Sigmoid colon (tissue), 7 donors: ENCODE results near the gene ADAM19. TPM values are rescaled to one million over a fixed set of nuclear protein-coding genes. Genes with fewer than 3 reads are reported as not detected.

ENCODE experiments used
- DNase-seq: peaks from one replicate; pipeline ENCODE4 v3.0.0-alpha.2; 2019
- H3K27ac ChIP-seq, 4 donors: fragments of 200-600 bp; sonication (generic); one replicate each; pipeline ENCODE4 v1.5.1; 2016 to 2019; ENCODE audit warnings: mild to moderate bottlenecking in 1 of 4
- H3K27me3 ChIP-seq, 3 donors: fragments of 200-600 bp; sonication (generic); one replicate each; pipeline ENCODE4 v1.5.1; 2019; ENCODE audit warnings: mild to moderate bottlenecking in 1 of 3
- H3K36me3 ChIP-seq, 4 donors: fragments of 200-600 bp; sonication (generic); one replicate each; pipeline ENCODE4 v1.5.1; 2016 to 2019
- H3K4me1 ChIP-seq, 4 donors: fragments of 200-600 bp; sonication (generic); one replicate each; pipeline ENCODE4 v1.5.1; 2017 to 2019
- H3K4me3 ChIP-seq, 4 donors: fragments of 200-600 bp; sonication (generic); one replicate each; pipeline ENCODE4 v1.5.1; 2017 to 2019; ENCODE audit warnings: mild to moderate bottlenecking in 2 of 4, moderate library complexity in 1 of 4
- H3K9me3 ChIP-seq, 4 donors: fragments of 200-600 bp in 3 of 4; sonication (generic) in 3 of 4; one replicate each; pipeline versions ENCODE4 v1.5.1 to v1.6.1; 2013 to 2019
- EP300 ChIP-seq, 4 donors: sonication (generic); formaldehyde crosslinking; IDR thresholded peaks; one replicate each; pipeline ENCODE4 v1.6.1; 2017; ENCODE audit warnings: antibody characterized with exemption in 4 of 4
- POLR2A ChIP-seq, 2 donors: fragments of 450-650 bp; IDR thresholded peaks; one replicate each; pipeline ENCODE4 v1.6.1; 2016; ENCODE audit warnings: antibody characterized with exemption in 2 of 2, mild to moderate bottlenecking in 2 of 2, moderate library complexity in 2 of 2
- POLR2AphosphoS5 ChIP-seq, 4 donors: sonication (generic); formaldehyde crosslinking; IDR thresholded peaks; one replicate each; pipeline ENCODE4 v1.6.1; 2017; ENCODE audit warnings: antibody characterized with exemption in 4 of 4
- WGBS, 2 donors: extraction: QIAGEN DNeasy Blood & Tissue Kit; methylation state at CpG; one replicate each; pipeline ENCODE4 v1.1.7; 2013; 5-methylcytosine and 5-hydroxymethylcytosine counted together
- intact Hi-C: fragments of 100-400 bp; cut with DNase I; formaldehyde crosslinking; loops from one replicate; pipeline ENCODE4 v1.15.1; 2023
- polyA plus RNA-seq, 3 donors: library from polyadenylated mRNA; stranded (reverse); fragments of 200-250 nt; gene quantifications; one replicate each; pipeline ENCODE4 v1.2.3, GENCODE V29; 2013
- total RNA-seq, 4 donors: library from RNA; depleted of rRNA; stranded (reverse); fragments of >200 nt; gene quantifications; one replicate each; pipeline ENCODE4 v1.1.0, GENCODE V29; 2016
- TF ChIP-seq, protein P1 (sequence below), 4 experiments: fragments of 450-650 bp in 3 of 4; fragments of 200-600 bp in 1 of 4; IDR thresholded peaks; one replicate each; pipeline ENCODE4 v1.5.1; 2016 to 2019; ENCODE audit warnings: antibody characterized with exemption in 4 of 4, mild to moderate bottlenecking in 3 of 4, moderate library complexity in 2 of 4
- donor health status: healthy with polysubstance abuse.
- donor health status: Bipolar disorder and iron deficiency.
- donor health status: healthy.

The ADAM19 gene
- total and polyA plus RNA-seq, 7 donors, result 1.2 to 53.2 (median 18.8) TPM

DNA sequence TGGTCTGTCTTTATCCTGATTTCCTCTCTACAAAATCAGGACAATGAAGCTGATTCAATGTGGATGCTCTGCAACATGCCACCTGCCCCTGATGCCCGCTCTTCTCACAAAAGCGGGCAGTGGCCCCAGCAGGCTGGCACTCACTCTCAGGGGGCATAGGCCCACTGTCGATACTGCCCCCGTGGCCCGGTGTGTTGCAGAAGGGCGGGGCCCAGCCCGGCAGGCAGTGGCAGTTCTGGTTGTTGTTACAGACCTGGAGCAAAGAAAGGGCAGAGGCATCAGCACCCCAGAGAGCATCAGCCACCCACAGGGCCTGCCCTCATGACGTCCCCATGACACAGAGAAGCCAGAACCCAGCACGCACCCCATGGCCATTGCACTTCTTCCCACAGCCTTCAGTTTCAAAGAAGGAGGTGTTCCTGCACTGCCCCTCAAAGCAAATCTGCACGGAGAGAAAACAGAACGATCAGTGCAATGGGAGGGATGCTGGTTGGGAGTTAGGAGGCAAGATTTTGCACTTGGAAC, 84.0 kb downstream of the ADAM19 start:
- intact Hi-C loops, result no loop called here
- peak; percentile 62 for DNase-seq
- no peaks in the 10 kb centered on the region for H3K4me1 ChIP-seq
- H3K9me3 ChIP-seq, result no peaks in the 10 kb centered on the region
- WGBS, 2 donors, result 84 to 91% methylated on average over 11 of the region's 11 CpGs
- H3K36me3 ChIP-seq, result peaks cover 9 to 100% (median 63%) of the 10 kb centered on the region in 4 donors
- no peak overlapping the region for H3K4me3 ChIP-seq
- TF ChIP-seq POLR2A (IDR thresholded peaks at IDR 0.05), result no peak
- no peak for TF ChIP-seq POLR2AphosphoS5 (IDR thresholded peaks at IDR 0.05)
- TF ChIP-seq, protein P1, sequence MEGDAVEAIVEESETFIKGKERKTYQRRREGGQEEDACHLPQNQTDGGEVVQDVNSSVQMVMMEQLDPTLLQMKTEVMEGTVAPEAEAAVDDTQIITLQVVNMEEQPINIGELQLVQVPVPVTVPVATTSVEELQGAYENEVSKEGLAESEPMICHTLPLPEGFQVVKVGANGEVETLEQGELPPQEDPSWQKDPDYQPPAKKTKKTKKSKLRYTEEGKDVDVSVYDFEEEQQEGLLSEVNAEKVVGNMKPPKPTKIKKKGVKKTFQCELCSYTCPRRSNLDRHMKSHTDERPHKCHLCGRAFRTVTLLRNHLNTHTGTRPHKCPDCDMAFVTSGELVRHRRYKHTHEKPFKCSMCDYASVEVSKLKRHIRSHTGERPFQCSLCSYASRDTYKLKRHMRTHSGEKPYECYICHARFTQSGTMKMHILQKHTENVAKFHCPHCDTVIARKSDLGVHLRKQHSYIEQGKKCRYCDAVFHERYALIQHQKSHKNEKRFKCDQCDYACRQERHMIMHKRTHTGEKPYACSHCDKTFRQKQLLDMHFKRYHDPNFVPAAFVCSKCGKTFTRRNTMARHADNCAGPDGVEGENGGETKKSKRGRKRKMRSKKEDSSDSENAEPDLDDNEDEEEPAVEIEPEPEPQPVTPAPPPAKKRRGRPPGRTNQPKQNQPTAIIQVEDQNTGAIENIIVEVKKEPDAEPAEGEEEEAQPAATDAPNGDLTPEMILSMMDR (IDR thresholded peaks at IDR 0.05), result no peak
- TF ChIP-seq EP300 (IDR thresholded peaks at IDR 0.05), result no peak
- no peak overlapping the region for H3K27ac ChIP-seq
- H3K27me3 ChIP-seq, result no peaks in the 10 kb centered on the region

DNA sequence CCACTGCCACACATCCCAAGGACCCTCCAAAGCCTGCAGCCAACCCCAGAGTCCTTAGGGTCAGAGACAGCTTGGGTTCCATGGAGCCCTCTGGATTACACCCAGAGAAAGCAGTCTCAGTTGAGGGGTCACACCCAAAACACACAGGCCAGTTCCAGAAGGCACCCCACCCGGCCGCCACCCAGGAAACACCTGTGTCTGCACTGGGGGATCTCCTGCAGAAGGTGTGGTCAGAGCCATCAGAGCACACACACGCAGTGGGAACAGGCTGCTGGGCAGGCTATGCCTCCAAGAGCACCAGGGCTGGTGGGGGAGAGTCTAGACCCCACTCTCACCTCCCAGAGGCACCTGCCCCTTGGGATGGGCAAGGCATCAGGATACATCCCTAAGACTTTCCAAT, 88.2 kb downstream of the ADAM19 start:
- DNase-seq, result peak; percentile 38
- WGBS, 2 donors, result 43 to 55% methylated on average over 3 of the region's 3 CpGs
- Histone ChIP-seq H3K27ac (peak overlapping the region in 3 of 4 donors; percentile 11 to 28 (median 12)), H3K27me3 (no peaks in the 10 kb centered on the region), H3K9me3 (no peaks in the 10 kb centered on the region), H3K4me3 (no peak overlapping the region), H3K4me1 (peaks cover 0 to 4% (median 0%) of the 10 kb centered on the region in 4 donors), H3K36me3 (peaks cover 21 to 99% (median 57%) of the 10 kb centered on the region in 4 donors)
- TF ChIP-seq EP300 (IDR thresholded peaks at IDR 0.05) (no peak), POLR2A (IDR thresholded peaks at IDR 0.05) (no peak), POLR2AphosphoS5 (IDR thresholded peaks at IDR 0.05) (no peak)
- TF ChIP-seq, protein P1 (IDR thresholded peaks at IDR 0.05), result no peak
- intact Hi-C loops, result no loop called here

DNA sequence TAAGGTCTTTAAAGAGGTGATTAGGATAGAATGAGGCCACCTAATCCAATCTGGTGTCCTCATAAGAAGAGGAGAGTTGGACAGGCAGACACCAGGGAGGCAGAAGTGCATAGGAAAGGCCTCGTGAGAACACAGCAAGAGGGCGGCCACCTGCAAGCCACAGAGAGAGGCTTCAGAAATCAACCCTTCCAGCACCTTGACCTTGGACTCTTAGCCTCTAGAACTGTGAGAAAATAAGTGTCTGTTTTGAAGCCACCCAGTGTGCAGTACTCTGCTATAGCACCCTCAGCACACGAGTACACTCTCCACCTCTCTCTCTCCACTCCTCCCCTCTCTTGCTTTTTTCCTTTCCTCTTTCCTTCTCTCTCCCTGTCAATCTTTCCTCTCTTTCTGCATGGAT, 88.7 kb downstream of the ADAM19 start:
- WGBS, 2 donors, result 50 to 52% methylated on average over 3 of the region's 3 CpGs
- Histone ChIP-seq H3K27me3 (no peaks in the 10 kb centered on the region), H3K4me1 (peaks cover 0 to 4% (median 0%) of the 10 kb centered on the region in 4 donors), H3K36me3 (peaks cover 18 to 99% (median 56%) of the 10 kb centered on the region in 4 donors), H3K27ac (peak overlapping the region; percentile 11 to 29 (median 20)), H3K9me3 (no peaks in the 10 kb centered on the region), H3K4me3 (no peak overlapping the region)
- DNase-seq, result no peak
- TF ChIP-seq EP300 (IDR thresholded peaks at IDR 0.05) (no peak), POLR2AphosphoS5 (IDR thresholded peaks at IDR 0.05) (no peak), POLR2A (IDR thresholded peaks at IDR 0.05) (no peak)
- TF ChIP-seq, protein P1 (IDR thresholded peaks at IDR 0.05), result no peak
- intact Hi-C loops, result no loop called here

DNA sequence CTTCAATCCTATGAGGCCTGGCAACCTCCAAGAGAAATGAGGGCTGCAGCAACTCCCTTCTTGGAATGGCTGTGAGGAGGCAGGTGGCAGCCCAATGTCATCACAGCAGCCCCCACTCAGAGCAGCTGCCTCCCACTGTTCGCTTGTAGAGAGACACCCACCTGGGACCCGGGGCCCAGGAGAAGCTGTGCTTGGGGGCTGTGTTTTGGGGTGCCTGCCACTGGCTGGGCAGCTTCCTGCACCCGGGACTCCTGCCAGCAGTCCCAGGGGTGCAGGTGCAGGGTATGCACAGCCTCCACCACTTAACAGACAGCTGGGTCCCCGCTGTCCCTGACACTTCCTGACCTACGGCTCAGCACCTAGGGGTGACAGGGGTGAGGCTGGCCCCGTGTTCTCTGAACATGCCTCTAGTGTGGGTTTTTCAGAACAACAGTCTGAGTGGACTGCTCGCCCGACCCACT, 89.3 kb downstream of the ADAM19 start:
- peak overlapping the region in 3 of 4 donors; percentile 11 to 29 (median 12) for H3K27ac ChIP-seq
- intact Hi-C loops, result no loop called here
- peaks cover 12 to 99% (median 55%) of the 10 kb centered on the region in 4 donors for H3K36me3 ChIP-seq
- peaks cover 0 to 4% (median 2%) of the 10 kb centered on the region in 4 donors for H3K4me1 ChIP-seq
- no peak overlapping the region for H3K4me3 ChIP-seq
- 59 to 83% methylated on average over 8 of the region's 8 CpGs for WGBS, 2 donors
- H3K27me3 ChIP-seq, result no peaks in the 10 kb centered on the region
- TF ChIP-seq POLR2A (IDR thresholded peaks at IDR 0.05), result no peak
- no peak for TF ChIP-seq EP300 (IDR thresholded peaks at IDR 0.05)
- TF ChIP-seq, protein P1 (IDR thresholded peaks at IDR 0.05), result no peak
- TF ChIP-seq POLR2AphosphoS5 (IDR thresholded peaks at IDR 0.05), result no peak
- DNase-seq, result peak; percentile 55
- H3K9me3 ChIP-seq, result no peaks in the 10 kb centered on the region
